Cardiac muscle cell (in vitro differentiated cells and primary cell): ENCODE measurements around the gene VWA7. TPM values are rescaled to one million over a fixed set of nuclear protein-coding genes. Genes with fewer than 3 reads are reported as not detected.
A peak's percentile ranks its signal among the peaks of the same experiment; 100 is the strongest.

ENCODE experiments used
- DNase-seq, 2 donors: peaks; one replicate each; pipeline versions ENCODE4 v3.0.0 to v3.0.0-alpha.2; 2010 to 2017; ENCODE audit warnings: low read depth in 1 of 2, low spot score in 1 of 2
- H3K27ac ChIP-seq: fragments of 200-600 bp; sonication (generic); 2 replicates; pipeline ENCODE4 v1.5.1; 2016
- H3K27me3 ChIP-seq: fragments of 200-600 bp; sonication (generic); 2 replicates; pipeline ENCODE4 v1.6.0; 2016; ENCODE audit warnings: control low read depth
- H3K36me3 ChIP-seq: fragments of 200-600 bp; sonication (generic); 2 replicates; pipeline ENCODE4 v1.5.1; 2016; ENCODE audit warnings: control low read depth
- H3K4me1 ChIP-seq: fragments of 200-600 bp; sonication (generic); 2 replicates; pipeline ENCODE4 v1.8.1; 2017; ENCODE audit warnings: low read depth, mild to moderate bottlenecking, mixed run types
- H3K4me3 ChIP-seq: fragments of 200-600 bp; sonication (generic); 2 replicates; pipeline ENCODE4 v1.5.1; 2016; ENCODE audit warnings: mild to moderate bottlenecking
- H3K9me3 ChIP-seq: fragments of 200-600 bp; sonication (generic); 2 replicates; pipeline ENCODE4 v1.5.1; 2017; ENCODE audit warnings: low read depth, mild to moderate bottlenecking, control low read depth
- CTCF ChIP-seq: IDR thresholded peaks from 2 replicates; pipeline ENCODE4 v1.5.1; 2012; ENCODE audit warnings: low read depth, mild to moderate bottlenecking, low read length
- polyA plus RNA-seq: library from polyadenylated mRNA; unstranded; fragments of >200 nt; fragmentation: Nextera tagmentation; extraction: Ambion mirVana; gene quantifications from 2 replicates; pipeline ENCODE4 v1.2.1, GENCODE V29; 2016
- total RNA-seq: library from RNA; depleted of rRNA; stranded (reverse); fragments of >200 nt; gene quantifications from 2 replicates; pipeline ENCODE4 v1.2.3, GENCODE V29; 2016

Gene VWA7
- total and polyA plus RNA-seq, 2 experiments from 2014 or later: 9.9 to 24.7 TPM

- H3K4me1 ChIP-seq: peaks cover 22% of the 10 kb centered on the region
- H3K36me3 ChIP-seq: no peaks in the 10 kb centered on the region
- peak overlapping the region; percentile 91 for H3K27ac ChIP-seq
- DNase-seq: no peak
- no peaks in the 10 kb centered on the region for H3K27me3 ChIP-seq
- no peaks in the 10 kb centered on the region for H3K9me3 ChIP-seq
- TF ChIP-seq CTCF: no peak
- H3K4me3 ChIP-seq: no peak overlapping the region
Measured at GRCh38 chr6:31778999-31779885, 2.1 kb upstream of the VWA7 start.

- Histone ChIP-seq H3K36me3 (no peaks in the 10 kb centered on the region), H3K4me3 (no peak overlapping the region), H3K27ac (peak overlapping the region; percentile 91), H3K4me1 (peaks cover 22% of the 10 kb centered on the region), H3K27me3 (no peaks in the 10 kb centered on the region), H3K9me3 (no peaks in the 10 kb centered on the region)
- DNase-seq: no peak
- TF ChIP-seq CTCF: no peak
Measured at GRCh38 chr6:31778193-31778592, 1.1 kb upstream of the VWA7 start.

DNA sequence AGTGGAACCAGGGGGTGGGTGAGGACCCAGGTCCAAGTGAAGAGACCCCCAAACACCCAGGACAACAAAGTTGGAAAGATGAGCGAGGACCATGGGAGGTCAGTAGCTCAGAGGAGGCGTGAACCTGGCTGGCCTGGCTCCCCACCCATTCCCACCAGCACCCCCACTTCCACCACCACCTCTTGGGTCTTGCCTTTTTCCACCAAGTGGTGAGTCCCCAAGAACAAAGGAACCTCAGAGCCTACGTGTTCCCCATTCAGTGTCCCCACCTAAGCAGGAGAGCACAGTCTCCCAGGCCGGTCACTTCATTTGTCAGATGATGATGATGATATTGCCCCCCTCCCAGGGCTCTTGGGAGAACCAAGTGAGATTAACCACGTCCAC, 531 bp upstream of the VWA7 start:
- DNase-seq: no peak
- no peak overlapping the region for H3K4me3 ChIP-seq
- H3K27me3 ChIP-seq: no peaks in the 10 kb centered on the region
- H3K4me1 ChIP-seq: peaks cover 22% of the 10 kb centered on the region
- no peak for TF ChIP-seq CTCF
- no peaks in the 10 kb centered on the region for H3K36me3 ChIP-seq
- H3K27ac ChIP-seq: peak overlapping the region; percentile 91
- no peaks in the 10 kb centered on the region for H3K9me3 ChIP-seq

DNA sequence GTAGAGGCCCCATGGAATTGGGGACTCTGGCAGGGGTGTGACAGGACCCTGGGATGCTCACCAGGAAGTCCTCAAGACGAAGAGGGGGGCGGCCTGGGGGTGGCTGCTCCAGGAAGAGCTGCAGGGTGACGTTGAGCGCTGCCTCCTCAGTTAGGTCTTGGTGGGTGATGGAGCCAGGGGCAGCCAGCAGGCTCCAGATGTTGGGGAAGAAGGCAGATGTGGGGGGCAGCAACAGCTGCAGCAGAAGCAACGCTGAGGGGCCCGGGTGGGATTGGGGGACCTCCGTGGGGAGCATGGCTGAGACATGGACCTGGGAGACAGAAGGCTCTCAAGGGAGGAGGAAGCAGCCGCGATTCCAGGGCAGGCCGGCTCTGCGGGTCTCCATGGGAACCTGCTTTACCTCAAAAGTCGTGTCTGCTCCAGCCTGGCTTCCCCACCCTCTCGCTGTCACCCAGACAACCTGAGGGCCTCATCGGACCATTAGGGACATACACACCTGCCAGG, 591 bp downstream of the VWA7 start:
- Histone ChIP-seq H3K4me3 (no peak overlapping the region), H3K4me1 (peaks cover 22% of the 10 kb centered on the region), H3K36me3 (no peaks in the 10 kb centered on the region), H3K27me3 (no peaks in the 10 kb centered on the region), H3K27ac (peak overlapping the region; percentile 91), H3K9me3 (no peaks in the 10 kb centered on the region)
- DNase-seq: no peak
- TF ChIP-seq CTCF: no peak

DNA sequence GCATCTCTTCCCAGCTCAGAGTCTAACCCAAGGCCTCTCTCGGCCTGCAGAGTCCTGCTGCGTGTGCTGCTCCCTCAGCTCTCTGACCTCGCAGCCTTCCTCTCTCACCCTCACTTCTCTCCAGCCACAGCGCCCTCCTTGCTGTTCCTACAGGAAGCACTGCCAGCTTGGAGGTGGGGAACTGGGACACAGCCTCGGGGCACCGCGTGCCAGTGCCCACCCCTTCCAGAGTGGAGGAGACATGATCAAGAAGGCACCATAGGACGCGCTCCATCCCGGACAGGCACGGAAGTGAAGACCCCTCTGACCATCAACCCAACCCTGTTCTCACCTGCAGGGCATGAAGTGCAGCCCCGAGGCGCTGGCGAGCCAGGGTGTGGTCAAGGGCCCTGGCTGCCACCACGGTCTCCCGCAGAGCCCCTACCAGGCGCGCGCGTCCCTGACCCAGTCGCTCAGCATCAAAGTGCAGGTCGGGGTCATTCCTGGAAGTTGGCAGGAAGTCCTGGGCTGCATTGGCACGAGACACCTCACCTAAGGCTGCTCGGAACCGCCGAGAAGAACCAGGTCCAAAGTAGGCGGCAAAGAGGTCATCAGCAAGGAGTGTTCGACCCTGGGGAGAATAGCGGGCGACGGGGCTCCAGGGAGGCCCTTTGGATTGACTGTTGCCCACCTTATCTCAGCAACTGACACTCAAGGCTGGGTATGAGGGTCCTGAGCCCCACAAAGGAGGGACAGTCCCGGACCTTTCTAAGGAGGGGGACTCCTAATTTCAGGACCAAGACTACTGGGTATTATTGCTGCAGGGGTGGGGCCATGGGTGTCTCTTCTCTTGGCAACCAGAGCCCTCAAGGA, 1.3 kb downstream of the VWA7 start:
- peak overlapping the region; percentile 91 for H3K27ac ChIP-seq
- no peak for TF ChIP-seq CTCF
- H3K4me1 ChIP-seq: peaks cover 22% of the 10 kb centered on the region
- H3K9me3 ChIP-seq: no peaks in the 10 kb centered on the region
- H3K27me3 ChIP-seq: no peaks in the 10 kb centered on the region
- H3K36me3 ChIP-seq: no peaks in the 10 kb centered on the region
- DNase-seq: no peak
- no peak overlapping the region for H3K4me3 ChIP-seq
